Gastroesophageal sphincter (tissue), 3 donors: ENCODE data around the gene ZMAT3.

Experiments used
- CTCF ChIP-seq, 4 experiments: fragments of 200-600 bp in 2 of 4; fragments of 450-650 bp in 2 of 4; sonication (generic) in 1 of 4; IDR thresholded peaks; one replicate each; pipeline ENCODE4 v1.5.1; 2017 to 2019; ENCODE audit warnings: antibody characterized with exemption in 4 of 4, mild to moderate bottlenecking in 2 of 4, moderate library complexity in 2 of 4
- EP300 ChIP-seq: sonication (generic); formaldehyde crosslinking; IDR thresholded peaks from one replicate; pipeline ENCODE4 v1.6.1; 2017; ENCODE audit warnings: antibody characterized with exemption, mild to moderate bottlenecking

- TF ChIP-seq CTCF (IDR thresholded peaks at IDR 0.05) (no peak), EP300 (no peak)
Measured at GRCh38 chr3:179021119-179021903, 50.3 kb downstream of the ZMAT3 start.
